RWPE2 (cell line): ENCODE results near the gene RBM47.

Experiments used
- ATAC-seq: fragments of 200-7000 bp; cut with Tn5 transposase; 3 replicates; pipeline ENCODE4 v1.9.1; 2021; ENCODE audit warnings: low read depth
- DNase-seq: peaks from one replicate; pipeline ENCODE4 v3.0.0-alpha.2; 2020; ENCODE audit warnings: low spot score
- H3K27ac ChIP-seq: fragments of 450-650 bp; 2 replicates; pipeline ENCODE4 v1.5.1; 2017; ENCODE audit warnings: mild to moderate bottlenecking; ENCODE audit not compliant: poor library complexity, severe bottlenecking
- H3K27me3 ChIP-seq: fragments of 250-450 bp; sonication (Bioruptor Pico); 2 replicates; pipeline ENCODE4 v1.5.1; 2021; ENCODE audit warnings: mild to moderate bottlenecking, moderate library complexity; ENCODE audit not compliant: insufficient read depth, poor library complexity, severe bottlenecking
- H3K36me3 ChIP-seq: fragments of 250-450 bp; sonication (Bioruptor Pico); 2 replicates; pipeline ENCODE4 v1.5.1; 2020; ENCODE audit warnings: low read depth, mild to moderate bottlenecking, moderate library complexity
- H3K4me1 ChIP-seq: fragments of 250-450 bp; sonication (Bioruptor Pico); 2 replicates; pipeline ENCODE4 v1.5.1; 2021; ENCODE audit warnings: mild to moderate bottlenecking, moderate library complexity; ENCODE audit not compliant: insufficient read depth, poor library complexity, severe bottlenecking
- H3K4me3 ChIP-seq: fragments of 250-450 bp; sonication (Bioruptor Pico); 2 replicates; pipeline ENCODE4 v1.5.1; 2021; ENCODE audit warnings: mild to moderate bottlenecking, moderate library complexity; ENCODE audit not compliant: severe bottlenecking
- H3K9me3 ChIP-seq: fragments of 250-450 bp; sonication (Bioruptor Pico); 2 replicates; pipeline ENCODE4 v1.5.1; 2021; ENCODE audit warnings: mild to moderate bottlenecking, moderate library complexity; ENCODE audit not compliant: severe bottlenecking
- TF ChIP-seq, protein P1 (sequence below): fragments of 450-650 bp; IDR thresholded peaks from one replicate; pipeline ENCODE4 v1.5.1; 2017; ENCODE audit warnings: mild to moderate bottlenecking, moderate library complexity; ENCODE audit not compliant: poor library complexity, severe bottlenecking

RBM47 gene

DNA sequence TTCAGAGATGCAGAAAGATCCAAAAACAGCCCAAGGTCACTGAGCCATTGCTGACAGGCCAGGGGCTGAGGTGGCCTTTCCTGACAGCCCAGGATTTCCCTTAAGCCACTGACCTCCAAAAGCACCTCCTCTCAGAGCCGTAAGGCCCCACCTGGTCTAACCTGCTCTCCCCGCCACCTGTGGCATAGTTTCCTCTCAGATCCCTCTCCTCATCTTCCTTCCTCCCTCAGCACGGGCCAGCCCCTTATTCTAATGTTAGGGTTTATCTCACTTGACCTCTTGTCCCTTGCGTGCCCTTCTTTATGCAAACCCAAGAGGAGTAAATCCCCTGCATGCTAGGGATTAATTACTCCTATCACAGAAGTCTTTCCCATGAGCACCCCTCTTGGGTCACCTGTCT lies 113.0 kb downstream of the RBM47 start:
- Histone ChIP-seq H3K4me3 (no peak overlapping the region), H3K9me3 (no peaks in the 10 kb centered on the region), H3K27me3 (no peaks in the 10 kb centered on the region), H3K4me1 (peaks cover 21% of the 10 kb centered on the region), H3K27ac (no peak overlapping the region), H3K36me3 (no peaks in the 10 kb centered on the region)
- TF ChIP-seq, protein P1, sequence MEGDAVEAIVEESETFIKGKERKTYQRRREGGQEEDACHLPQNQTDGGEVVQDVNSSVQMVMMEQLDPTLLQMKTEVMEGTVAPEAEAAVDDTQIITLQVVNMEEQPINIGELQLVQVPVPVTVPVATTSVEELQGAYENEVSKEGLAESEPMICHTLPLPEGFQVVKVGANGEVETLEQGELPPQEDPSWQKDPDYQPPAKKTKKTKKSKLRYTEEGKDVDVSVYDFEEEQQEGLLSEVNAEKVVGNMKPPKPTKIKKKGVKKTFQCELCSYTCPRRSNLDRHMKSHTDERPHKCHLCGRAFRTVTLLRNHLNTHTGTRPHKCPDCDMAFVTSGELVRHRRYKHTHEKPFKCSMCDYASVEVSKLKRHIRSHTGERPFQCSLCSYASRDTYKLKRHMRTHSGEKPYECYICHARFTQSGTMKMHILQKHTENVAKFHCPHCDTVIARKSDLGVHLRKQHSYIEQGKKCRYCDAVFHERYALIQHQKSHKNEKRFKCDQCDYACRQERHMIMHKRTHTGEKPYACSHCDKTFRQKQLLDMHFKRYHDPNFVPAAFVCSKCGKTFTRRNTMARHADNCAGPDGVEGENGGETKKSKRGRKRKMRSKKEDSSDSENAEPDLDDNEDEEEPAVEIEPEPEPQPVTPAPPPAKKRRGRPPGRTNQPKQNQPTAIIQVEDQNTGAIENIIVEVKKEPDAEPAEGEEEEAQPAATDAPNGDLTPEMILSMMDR, result no peak
- ATAC-seq, result no peak
- DNase-seq, result no peak

DNA sequence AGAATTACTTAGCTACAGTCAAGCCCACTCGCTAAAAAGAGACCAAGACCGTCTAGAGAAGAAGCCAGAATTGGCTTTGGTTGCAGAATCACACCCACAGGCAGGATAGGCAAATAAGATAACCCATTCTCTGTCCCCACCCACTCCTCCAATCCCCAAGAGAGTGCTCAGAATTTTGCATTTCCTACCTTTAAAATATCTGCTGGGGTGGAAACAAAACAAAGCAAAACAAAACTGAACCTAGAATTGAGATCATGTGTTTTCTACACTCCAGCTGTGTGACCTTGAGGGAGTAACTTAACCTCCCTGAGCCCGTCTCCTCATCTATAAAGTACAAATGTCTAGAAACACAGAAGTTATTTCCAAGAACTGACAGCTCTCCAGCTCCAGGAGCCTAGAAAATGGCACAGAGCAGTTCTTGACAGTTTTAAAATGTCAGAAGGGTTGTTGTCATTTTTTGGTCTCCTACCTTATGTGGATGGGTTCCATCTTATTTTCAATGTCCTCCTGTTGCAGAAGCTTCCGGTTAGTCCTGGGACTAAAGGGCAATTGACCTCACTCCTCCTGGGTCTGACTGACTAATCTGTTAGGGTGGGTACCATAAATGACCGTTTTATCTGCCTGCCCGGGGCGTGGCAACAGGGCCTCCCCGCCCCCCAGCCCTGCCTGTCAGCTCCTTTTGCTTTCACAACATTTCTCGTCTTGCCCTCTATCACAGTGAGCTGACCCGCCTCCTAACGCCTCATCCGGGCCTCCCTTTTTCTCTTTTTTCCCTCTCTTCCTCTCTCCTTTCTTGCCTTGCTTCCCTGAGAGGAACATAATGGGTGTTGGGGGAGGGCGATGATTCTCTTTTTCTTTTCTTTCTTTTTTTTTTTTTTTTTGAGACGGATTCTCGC lies 114.0 kb downstream of the RBM47 start:
- Histone ChIP-seq H3K4me3 (no peak overlapping the region), H3K36me3 (no peaks in the 10 kb centered on the region), H3K27ac (peak overlapping the region; percentile 30), H3K27me3 (no peaks in the 10 kb centered on the region), H3K9me3 (no peaks in the 10 kb centered on the region), H3K4me1 (peaks cover 21% of the 10 kb centered on the region)
- ATAC-seq (no peak; the same call in 2 of the 3 replicates), DNase-seq (no peak)
- TF ChIP-seq, protein P1, result no peak

DNA sequence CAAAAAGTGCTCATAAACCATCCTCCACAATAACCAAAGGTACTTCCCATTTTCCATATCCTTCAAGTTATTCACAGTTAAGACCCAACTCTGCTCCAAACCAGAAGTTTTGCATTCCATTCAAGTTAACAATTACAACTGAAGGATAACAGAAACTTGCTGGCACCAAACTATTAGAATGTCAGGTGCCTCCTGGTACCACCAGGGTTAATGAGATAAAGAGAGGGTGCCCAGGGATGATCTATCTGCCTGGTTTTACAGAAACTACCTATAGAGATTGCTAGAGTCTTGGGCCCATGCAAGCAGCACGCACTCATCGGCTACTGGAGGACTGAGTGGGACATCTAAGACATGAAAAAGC lies 114.6 kb downstream of the RBM47 start:
- Histone ChIP-seq H3K4me1 (peaks cover 21% of the 10 kb centered on the region), H3K27me3 (no peaks in the 10 kb centered on the region), H3K4me3 (no peak overlapping the region), H3K36me3 (no peaks in the 10 kb centered on the region), H3K9me3 (no peaks in the 10 kb centered on the region), H3K27ac (peak overlapping the region; percentile 30)
- TF ChIP-seq, protein P1, result no peak
- no peak for DNase-seq
- ATAC-seq, result peak; percentile 76

DNA sequence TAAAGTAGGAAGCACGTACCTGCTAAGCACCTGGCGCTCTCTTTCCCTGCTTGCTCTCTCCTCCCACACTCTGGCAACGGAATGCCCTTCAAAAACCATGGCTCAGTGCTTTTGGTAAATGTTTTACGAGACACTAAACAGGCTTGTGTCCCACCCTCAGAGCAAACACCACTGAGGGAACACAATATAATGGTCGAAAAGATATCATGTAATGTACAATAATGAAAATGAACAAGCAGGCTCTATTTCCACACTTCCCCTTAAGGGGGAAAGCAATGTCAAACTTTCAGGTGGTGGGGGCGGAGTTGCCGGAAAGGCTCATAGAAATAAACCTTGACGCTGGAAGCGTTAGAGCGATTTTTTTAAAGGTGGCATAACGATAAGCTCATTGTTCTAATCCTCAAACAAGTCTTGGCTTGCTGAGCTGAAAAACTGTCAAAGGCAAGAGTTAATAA lies 115.1 kb downstream of the RBM47 start:
- Histone ChIP-seq H3K9me3 (no peaks in the 10 kb centered on the region), H3K4me1 (peaks cover 21% of the 10 kb centered on the region), H3K27ac (peak overlapping the region; percentile 30), H3K36me3 (no peaks in the 10 kb centered on the region), H3K4me3 (no peak overlapping the region), H3K27me3 (no peaks in the 10 kb centered on the region)
- no peak for DNase-seq
- peak; percentile 48 for ATAC-seq
- TF ChIP-seq, protein P1, result no peak

DNA sequence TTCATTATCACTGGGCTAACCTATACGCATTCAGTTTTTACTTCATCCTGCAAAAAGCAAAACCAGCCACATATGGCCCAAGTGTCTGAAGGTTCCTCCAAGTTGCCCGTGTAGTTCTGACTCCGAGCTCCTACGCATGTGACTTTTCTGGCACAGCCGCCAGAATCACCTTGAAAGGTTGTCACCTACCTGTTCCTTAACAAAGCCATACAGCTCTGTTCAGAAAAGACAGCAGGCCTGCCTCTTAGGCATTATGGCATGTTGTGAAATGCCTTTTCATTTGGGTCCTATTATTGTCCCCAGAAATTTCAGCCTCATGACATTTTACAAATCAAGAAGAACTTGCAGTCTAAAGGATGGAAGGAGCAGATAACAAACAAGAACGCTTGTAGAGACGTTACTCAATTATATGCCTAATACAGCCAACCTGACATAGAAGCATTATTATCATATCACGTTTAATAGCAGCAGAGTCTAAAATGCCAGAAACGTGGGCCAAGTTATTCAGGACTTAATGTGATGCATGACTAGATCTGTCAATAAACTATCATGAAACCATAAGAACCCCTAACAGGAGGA lies 118.5 kb downstream of the RBM47 start:
- Histone ChIP-seq H3K36me3 (no peaks in the 10 kb centered on the region), H3K27ac (no peak overlapping the region), H3K27me3 (no peaks in the 10 kb centered on the region), H3K4me3 (no peak overlapping the region), H3K4me1 (peaks cover 28% of the 10 kb centered on the region), H3K9me3 (no peaks in the 10 kb centered on the region)
- no peak for ATAC-seq
- TF ChIP-seq, protein P1, result no peak
- no peak for DNase-seq
